K562 (cell line): ENCODE measurements around the gene PPP1R16B. TPM values are rescaled to one million over a fixed set of nuclear protein-coding genes. Genes with fewer than 3 reads are reported as not detected.

Experiments used
- ARNT ChIP-seq, 2 experiments: fragments of 450-650 bp; IDR thresholded peaks; 2 replicates each; pipeline ENCODE4 v1.6.1; 2016; ENCODE audit warnings: mild to moderate bottlenecking in 1 of 2
- BMI1 ChIP-seq: fragments of 150-350 bp; IDR thresholded peaks from 2 replicates; pipeline ENCODE4 v1.6.1; 2014; ENCODE audit warnings: low read length
- CBX1 ChIP-seq: sonication (generic); IDR thresholded peaks from 2 replicates; pipeline ENCODE4 v1.6.1; 2016; ENCODE audit warnings: antibody characterized with exemption, low read depth, mild to moderate bottlenecking
- CBX3 ChIP-seq, 2 experiments: IDR thresholded peaks; 1 replicate in 1 of 2; 2 replicates in 1 of 2; pipeline ENCODE4 v1.6.1; 2012; ENCODE audit warnings: inconsistent platforms in 2 of 2, low read length in 2 of 2, borderline replicate concordance in 1 of 2, control low read depth in 1 of 2
- CREB1 ChIP-seq, 2 experiments: sonication (generic) in 1 of 2; formaldehyde crosslinking in 1 of 2; IDR thresholded peaks; 2 replicates each; pipeline versions ENCODE4 v1.6.1 to v1.8.0; 2012 to 2022; ENCODE audit warnings: inconsistent platforms in 1 of 2, mild to moderate bottlenecking in 1 of 2, missing genetic modification reagents in 1 of 2, moderate library complexity in 1 of 2
- DMBX1 ChIP-seq: fragments of 250-450 bp; sonication (Bioruptor Pico); IDR thresholded peaks from 2 replicates; pipeline ENCODE4 v1.8.0; 2022; ENCODE audit warnings: inconsistent platforms, mild to moderate bottlenecking, moderate library complexity, borderline replicate concordance
- E2F3 ChIP-seq: fragments of 250-450 bp; sonication (Bioruptor Pico); IDR thresholded peaks from 2 replicates; pipeline ENCODE4 v1.4.0; 2020; ENCODE audit warnings: mild to moderate bottlenecking
- FOS ChIP-seq: IDR thresholded peaks from 3 replicates; pipeline ENCODE4 v1.6.1; 2011; ENCODE audit not compliant: insufficient read length; ENCODE audit errors: extremely low read depth
- GABPB2 ChIP-seq: fragments of 250-450 bp; sonication (Bioruptor Pico); conservative IDR thresholded peaks from 2 replicates; pipeline ENCODE4 v1.5.1; 2021; ENCODE audit warnings: mild to moderate bottlenecking
- GTF2E2 ChIP-seq: fragments of 200-800 bp; sonication (Bioruptor generic); IDR thresholded peaks from 2 replicates; pipeline ENCODE4 v1.6.1; 2016; ENCODE audit warnings: missing genetic modification characterization, missing compliant biosample characterization
- HDAC1 ChIP-seq, 2 experiments: fragments of 450-650 bp; IDR thresholded peaks; 2 replicates each; pipeline ENCODE4 v1.6.1; 2016 to 2017; ENCODE audit warnings: inconsistent platforms in 1 of 2, mild to moderate bottlenecking in 1 of 2, moderate library complexity in 1 of 2
- HMBOX1 ChIP-seq: sonication (generic); IDR thresholded peaks from 2 replicates; pipeline ENCODE4 v1.6.1; 2016
- MIER1 ChIP-seq: fragments of 450-650 bp; IDR thresholded peaks from 2 replicates; pipeline ENCODE4 v1.6.1; 2016; ENCODE audit warnings: antibody characterized with exemption, mild to moderate bottlenecking, low read depth
- MYC ChIP-seq, 2 experiments: fragments of 250-450 bp in 1 of 2; sonication (Bioruptor Pico) in 1 of 2; IDR thresholded peaks; 2 replicates each; pipeline versions ENCODE4 v1.5.1 to v1.6.1; 2012 to 2021; ENCODE audit warnings: low read depth in 2 of 2, borderline replicate concordance in 1 of 2, improper control_type of control experiment in 1 of 2, low read length in 1 of 2, mild to moderate bottlenecking in 1 of 2, moderate library complexity in 1 of 2
- NFE2 ChIP-seq: IDR thresholded peaks from 2 replicates; pipeline ENCODE4 v1.6.1; 2014; ENCODE audit warnings: antibody characterized with exemption, low read depth
- NR3C1 ChIP-seq: sonication (generic); formaldehyde crosslinking; IDR thresholded peaks from 2 replicates; pipeline ENCODE4 v1.8.1; 2022; ENCODE audit warnings: missing genetic modification reagents
- PML ChIP-seq: IDR thresholded peaks from 2 replicates; pipeline ENCODE4 v1.6.1; 2012; ENCODE audit warnings: low read length, inconsistent platforms
- PPARD ChIP-seq: fragments of 250-450 bp; sonication (Bioruptor Pico); IDR thresholded peaks from 2 replicates; pipeline ENCODE4 v1.8.0; 2022; ENCODE audit warnings: inconsistent platforms, mild to moderate bottlenecking, moderate library complexity
- RFX7 ChIP-seq: fragments of 250-450 bp; sonication (Bioruptor Pico); IDR thresholded peaks from 2 replicates; pipeline ENCODE4 v1.5.1; 2021; ENCODE audit warnings: mild to moderate bottlenecking
- SNIP1 ChIP-seq: fragments of 450-650 bp; IDR thresholded peaks from 2 replicates; pipeline ENCODE4 v1.7.1; 2017; ENCODE audit warnings: low read depth, mild to moderate bottlenecking
- TAF9B ChIP-seq: fragments of 450-650 bp; IDR thresholded peaks from 2 replicates; pipeline ENCODE4 v1.6.1; 2018; ENCODE audit warnings: mild to moderate bottlenecking; ENCODE audit not compliant: partially characterized antibody
- TCF3 ChIP-seq: sonication (generic); formaldehyde crosslinking; IDR thresholded peaks from 2 replicates; pipeline ENCODE4 v1.4.0; 2020; ENCODE audit warnings: mild to moderate bottlenecking, missing genetic modification reagents
- TSC22D4 ChIP-seq: fragments of 450-650 bp; IDR thresholded peaks from 2 replicates; pipeline ENCODE4 v1.6.1; 2016; ENCODE audit warnings: missing genetic modification characterization, missing biosample characterization, control low read depth
- ZBTB49 ChIP-seq: sonication (generic); formaldehyde crosslinking; IDR thresholded peaks from 2 replicates; pipeline ENCODE4 v1.8.0; 2022; ENCODE audit warnings: missing genetic modification reagents, mild to moderate bottlenecking, borderline replicate concordance
- polyA plus RNA-seq, 8 experiments: library from polyadenylated mRNA; depleted of rRNA in 4 of 8; stranded (reverse) in 5 of 8; unstranded in 3 of 8; fragments of >200 nt; fragmentation: Nextera tagmentation in 2 of 8; fragmentation: Illumina TruSeq in 1 of 8; extraction: Ambion mirVana in 2 of 8; extraction: Trizol in 1 of 8; gene quantifications; 2 replicates each; pipeline versions ENCODE4 v1.2.1 to v1.2.3, GENCODE V29; 2011 to 2014; ENCODE audit warnings: inconsistent platforms in 1 of 8, missing spikeins in 1 of 8
- total RNA-seq, 7 experiments: library from RNA; depleted of rRNA in 6 of 7; stranded (reverse); fragments of >200 nt in 6 of 7; fragmentation: Illumina TruSeq in 2 of 7; extraction: Trizol in 2 of 7; gene quantifications; 2 replicates each; pipeline versions ENCODE4 v1.2.1 to v1.2.3, GENCODE V29; 2011 to 2021; ENCODE audit warnings: low replicate concordance in 1 of 7
- TF ChIP-seq, protein P1 (sequence below): fragments of 450-650 bp; conservative IDR thresholded peaks from 2 replicates; pipeline ENCODE4 v1.6.1; 2016; ENCODE audit warnings: missing genetic modification characterization, low read depth, mild to moderate bottlenecking, missing compliant biosample characterization, moderate library complexity

Gene PPP1R16B
- total and polyA plus RNA-seq, 9 of the 15 experiments (the other 6 are each of a cell fraction or from before 2014, with no cell fraction given), result 1.5 to 11.5 (median 6.8) TPM

DNA sequence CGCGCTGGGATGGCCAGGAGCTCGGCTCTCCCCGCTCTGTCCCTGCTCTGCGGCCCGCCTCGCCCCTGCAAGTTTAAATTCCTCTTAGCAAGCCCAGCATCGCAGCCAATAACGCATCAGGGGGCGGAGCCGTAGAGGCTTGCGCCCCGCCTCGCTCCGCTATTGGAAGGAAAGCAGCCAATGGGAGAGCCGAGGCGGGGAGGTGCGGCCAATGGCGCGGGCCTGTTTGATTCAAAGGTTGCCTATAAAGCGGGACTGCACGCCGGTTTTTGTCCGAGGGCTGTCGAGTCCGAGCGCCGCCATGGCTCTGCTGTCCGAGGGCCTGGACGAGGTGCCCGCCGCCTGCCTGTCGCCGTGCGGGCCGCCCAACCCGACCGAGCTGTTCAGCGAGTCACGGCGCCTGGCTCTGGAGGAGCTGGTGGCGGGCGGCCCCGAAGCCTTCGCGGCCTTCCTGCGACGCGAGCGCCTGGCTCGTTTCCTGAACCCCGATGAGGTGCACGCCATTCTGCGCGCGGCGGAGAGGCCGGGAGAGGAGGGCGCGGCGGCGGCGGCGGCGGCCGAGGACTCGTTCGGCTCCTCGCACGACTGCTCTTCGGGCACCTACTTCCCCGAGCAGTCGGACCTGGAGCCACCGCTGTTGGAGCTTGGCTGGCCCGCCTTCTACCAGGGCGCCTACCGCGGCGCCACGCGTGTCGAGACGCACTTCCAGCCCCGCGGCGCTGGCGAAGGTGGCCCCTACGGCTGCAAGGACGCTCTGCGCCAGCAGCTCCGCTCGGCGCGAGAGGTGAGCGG is 120.8 kb downstream of the PPP1R16B start, which contains the start of gene FAM83D (continued):
- TF ChIP-seq ARNT (IDR thresholded peaks at IDR 0.05), result no peak
- no peak for TF ChIP-seq PPARD
- peak in 1 of 2 experiments; percentile 94; a peak in 2 of 4 replicates for TF ChIP-seq HDAC1 (IDR thresholded peaks at IDR 0.05)
- TF ChIP-seq FOS, result peak; percentile 96
- peak; percentile 45 for TF ChIP-seq CREB1 (IDR thresholded peaks at IDR 0.05)
- TF ChIP-seq CREB1 (CRISPR knock-in tag; IDR thresholded peaks at IDR 0.05), result 0 out of 2 replicates have a peak, but pooled peaks have one; percentile 6
- TF ChIP-seq NR3C1 (CRISPR knock-in tag), result peak; percentile 77; the same call in 1 of the 2 replicates
- TF ChIP-seq CBX1, result peak; percentile 92; the same call in 1 of the 2 replicates
- no peak for TF ChIP-seq SNIP1
- TF ChIP-seq, protein P1, sequence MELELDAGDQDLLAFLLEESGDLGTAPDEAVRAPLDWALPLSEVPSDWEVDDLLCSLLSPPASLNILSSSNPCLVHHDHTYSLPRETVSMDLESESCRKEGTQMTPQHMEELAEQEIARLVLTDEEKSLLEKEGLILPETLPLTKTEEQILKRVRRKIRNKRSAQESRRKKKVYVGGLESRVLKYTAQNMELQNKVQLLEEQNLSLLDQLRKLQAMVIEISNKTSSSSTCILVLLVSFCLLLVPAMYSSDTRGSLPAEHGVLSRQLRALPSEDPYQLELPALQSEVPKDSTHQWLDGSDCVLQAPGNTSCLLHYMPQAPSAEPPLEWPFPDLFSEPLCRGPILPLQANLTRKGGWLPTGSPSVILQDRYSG (tag), result no peak
- TF ChIP-seq E2F3 (CRISPR knock-in tag), result peak; percentile 64; the same call in 1 of the 2 replicates
- peak; percentile 19; the same call in 1 of the 2 replicates for TF ChIP-seq BMI1
- TF ChIP-seq TCF3 (CRISPR knock-in tag), result no peak
- peak; percentile 74; the same call in 1 of the 2 replicates for TF ChIP-seq GTF2E2 (tag)
- 0 out of 3 replicates have a peak, but pooled peaks of 1 of the 2 experiments have one; percentile 51 for TF ChIP-seq CBX3 (IDR thresholded peaks at IDR 0.05; ENCODE audit: borderline replicate concordance in 1 of 2, low read length in 2 of 2)
- TF ChIP-seq RFX7 (CRISPR knock-in tag), result no peak
- no peak for TF ChIP-seq HMBOX1
- TF ChIP-seq GABPB2, result no peak
- TF ChIP-seq MYC (IDR thresholded peaks at IDR 0.05; ENCODE audit: low read depth, low read length), result peak; percentile 53; the same call in 1 of the 2 replicates
- TF ChIP-seq MYC (CRISPR knock-in tag; IDR thresholded peaks at IDR 0.05; ENCODE audit: borderline replicate concordance, low read depth), result no peak
- no peak for TF ChIP-seq MIER1
- peak; percentile 61 for TF ChIP-seq TAF9B
- TF ChIP-seq DMBX1 (CRISPR knock-in tag), result no peak
- no peak for TF ChIP-seq NFE2
- TF ChIP-seq ZBTB49, result no peak; the same call in 1 of the 2 replicates
- TF ChIP-seq TSC22D4 (tag), result no peak
- TF ChIP-seq PML, result peak; percentile 74
